WTC11 (cell line): ENCODE data around the gene WWOX. TPM values are rescaled to one million over a fixed set of nuclear protein-coding genes. Genes with fewer than 3 reads are reported as not detected.

Source experiments
- ATAC-seq: fragments of 200-7000 bp; cut with Tn5 transposase; 2 replicates; pipeline ENCODE4 v1.10.0; 2021; ENCODE audit warnings: mild to moderate bottlenecking, moderate library complexity
- CTCF ChIA-PET: fragments of 300-600 bp; sonication (Branson Sonifier 250); formaldehyde crosslinking; loops from one replicate; lab custom pipeline; 2021; ENCODE audit warnings: antibody characterized with exemption; lab: Charles Lee
- POLR2A ChIA-PET: fragments of 350-600 bp; sonication (Branson Sonifier 250); formaldehyde crosslinking; loops from one replicate; lab custom pipeline; 2021; ENCODE audit warnings: antibody characterized with exemption; lab: Charles Lee
- DNase-seq: peaks from one replicate; pipeline ENCODE4 v3.0.0; 2021; ENCODE audit warnings: low spot score
- H3K27ac Mint-ChIP-seq: 2 replicates; pipeline ENCODE4 v1.8.0; 2021; ENCODE audit warnings: mixed read lengths
- H3K27me3 Mint-ChIP-seq: 2 replicates; pipeline ENCODE4 v1.8.0; 2021; ENCODE audit warnings: low read depth, mild to moderate bottlenecking, moderate library complexity, mixed read lengths
- H3K36me3 Mint-ChIP-seq: 2 replicates; pipeline ENCODE4 v1.8.0; 2021; ENCODE audit warnings: mixed read lengths
- H3K4me1 Mint-ChIP-seq: 2 replicates; pipeline ENCODE4 v1.8.0; 2022; ENCODE audit warnings: mixed read lengths
- H3K4me3 Mint-ChIP-seq: 2 replicates; pipeline ENCODE4 v1.8.0; 2021; ENCODE audit warnings: mild to moderate bottlenecking, moderate library complexity, mixed read lengths
- H3K9me3 Mint-ChIP-seq: 2 replicates; pipeline ENCODE4 v1.8.0; 2021; ENCODE audit warnings: mixed read lengths
- ATF1 ChIP-seq: sonication (generic); formaldehyde crosslinking; IDR thresholded peaks from 2 replicates; pipeline ENCODE4 v1.8.1; 2023; ENCODE audit warnings: mild to moderate bottlenecking, moderate library complexity, missing genetic modification reagents
- ATF3 ChIP-seq: sonication (generic); formaldehyde crosslinking; conservative IDR thresholded peaks from 2 replicates; pipeline ENCODE4 v1.8.1; 2022; ENCODE audit warnings: mild to moderate bottlenecking, missing genetic modification reagents
- CBFB ChIP-seq: sonication (generic); formaldehyde crosslinking; IDR thresholded peaks from 2 replicates; pipeline ENCODE4 v1.8.1; 2022; ENCODE audit warnings: mild to moderate bottlenecking, low read depth, missing genetic modification reagents
- ELF4 ChIP-seq: sonication (generic); formaldehyde crosslinking; IDR thresholded peaks from 2 replicates; pipeline ENCODE4 v1.8.1; 2022; ENCODE audit warnings: low read depth, mild to moderate bottlenecking, moderate library complexity, missing genetic modification reagents
- FOXJ3 ChIP-seq: sonication (generic); formaldehyde crosslinking; IDR thresholded peaks from 2 replicates; pipeline ENCODE4 v1.9.0; 2021; ENCODE audit warnings: missing genetic modification reagents, mild to moderate bottlenecking, borderline replicate concordance
- FOXK1 ChIP-seq: sonication (generic); formaldehyde crosslinking; IDR thresholded peaks from 2 replicates; pipeline ENCODE4 v1.8.0; 2022; ENCODE audit warnings: mild to moderate bottlenecking, moderate library complexity, missing genetic modification reagents
- JUN ChIP-seq: sonication (generic); formaldehyde crosslinking; IDR thresholded peaks from 2 replicates; pipeline ENCODE4 v1.8.0; 2023; ENCODE audit warnings: mild to moderate bottlenecking, missing genetic modification reagents
- NR1H2 ChIP-seq: sonication (generic); formaldehyde crosslinking; IDR thresholded peaks from 2 replicates; pipeline ENCODE4 v1.9.0; 2021; ENCODE audit warnings: mild to moderate bottlenecking, moderate library complexity, missing genetic modification reagents
- NR2C2 ChIP-seq: sonication (generic); formaldehyde crosslinking; IDR thresholded peaks from 2 replicates; pipeline ENCODE4 v1.8.0; 2022; ENCODE audit warnings: mild to moderate bottlenecking, missing genetic modification reagents
- PRRX2 ChIP-seq: fragments of 250-450 bp; sonication (Bioruptor Pico); IDR thresholded peaks from 2 replicates; pipeline ENCODE4 v1.8.0; 2021; ENCODE audit warnings: mild to moderate bottlenecking
- SMAD4 ChIP-seq: sonication (generic); formaldehyde crosslinking; IDR thresholded peaks from 2 replicates; pipeline ENCODE4 v1.8.0; 2022; ENCODE audit warnings: mild to moderate bottlenecking, missing genetic modification reagents
- TEAD4 ChIP-seq: sonication (generic); formaldehyde crosslinking; IDR thresholded peaks from 2 replicates; pipeline ENCODE4 v1.8.0; 2022; ENCODE audit warnings: mild to moderate bottlenecking, missing genetic modification reagents
- ZNF121 ChIP-seq: sonication (generic); formaldehyde crosslinking; IDR thresholded peaks from 2 replicates; pipeline ENCODE4 v1.8.0; 2023; ENCODE audit warnings: missing genetic modification reagents
- ZNF232 ChIP-seq: sonication (generic); formaldehyde crosslinking; IDR thresholded peaks from 2 replicates; pipeline ENCODE4 v1.8.0; 2022; ENCODE audit warnings: mild to moderate bottlenecking, missing genetic modification reagents
- ZNF671 ChIP-seq: fragments of 250-450 bp; sonication (Bioruptor Pico); IDR thresholded peaks from 2 replicates; pipeline ENCODE4 v1.8.0; 2021; ENCODE audit warnings: mild to moderate bottlenecking
- total RNA-seq: library from RNA; stranded (reverse); gene quantifications from 3 replicates; pipeline ENCODE4 v1.2.3, GENCODE V29; 2021
- TF ChIP-seq, protein P1 (sequence below): fragments of 250-450 bp; sonication (Bioruptor Pico); conservative IDR thresholded peaks from 2 replicates; pipeline ENCODE4 v1.9.0; 2021; ENCODE audit warnings: mild to moderate bottlenecking
- TF ChIP-seq, protein P2 (sequence below): sonication (generic); formaldehyde crosslinking; IDR thresholded peaks from 2 replicates; pipeline ENCODE4 v1.8.1; 2023; ENCODE audit warnings: mild to moderate bottlenecking, missing genetic modification reagents, borderline replicate concordance
- TF ChIP-seq, protein P3 (sequence below): fragments of 250-450 bp; sonication (Bioruptor Pico); IDR thresholded peaks from 2 replicates; pipeline ENCODE4 v2.1.2; 2022; ENCODE audit warnings: mild to moderate bottlenecking, moderate library complexity
- TF ChIP-seq, protein P4 (sequence below): fragments of 250-450 bp; sonication (Bioruptor Pico); IDR thresholded peaks from 2 replicates; pipeline ENCODE4 v1.9.0; 2021; ENCODE audit warnings: mild to moderate bottlenecking

WWOX gene
- total RNA-seq, 1 experiment from 2014 or later, result 15.7 TPM

DNA sequence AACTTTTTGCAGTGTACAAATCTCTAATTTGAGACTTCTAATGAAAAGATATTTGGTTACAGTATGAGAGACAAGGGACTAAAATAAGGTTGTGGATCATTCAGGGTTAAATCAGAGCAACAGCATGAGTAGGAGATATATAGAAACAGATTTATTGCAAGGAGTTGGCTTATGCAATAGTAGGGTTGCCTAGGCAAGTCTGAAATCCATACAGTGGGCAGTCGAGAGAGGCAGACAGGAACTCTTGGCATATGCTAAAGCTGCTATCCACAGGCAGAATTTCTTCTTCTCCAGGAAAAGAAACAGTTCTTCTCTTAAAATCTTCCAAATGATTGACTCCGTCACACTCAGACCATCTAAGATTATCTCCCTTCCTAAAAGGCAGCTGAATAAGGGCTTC, 1000.3 kb downstream of the WWOX start:
- CTCF ChIA-PET, result no interaction called here

More for the DNA sequence above, 1000.3 kb downstream of the WWOX start:
- ATAC-seq (no peak), DNase-seq (no peak)
- H3K4me3 Mint-ChIP-seq, result no peak overlapping the region
- no peak for TF ChIP-seq NR2C2 (CRISPR knock-in tag)
- TF ChIP-seq FOXJ3 (CRISPR knock-in tag), result no peak
- TF ChIP-seq SMAD4 (CRISPR knock-in tag), result no peak
- no peak for TF ChIP-seq ATF3
- TF ChIP-seq, protein P1, sequence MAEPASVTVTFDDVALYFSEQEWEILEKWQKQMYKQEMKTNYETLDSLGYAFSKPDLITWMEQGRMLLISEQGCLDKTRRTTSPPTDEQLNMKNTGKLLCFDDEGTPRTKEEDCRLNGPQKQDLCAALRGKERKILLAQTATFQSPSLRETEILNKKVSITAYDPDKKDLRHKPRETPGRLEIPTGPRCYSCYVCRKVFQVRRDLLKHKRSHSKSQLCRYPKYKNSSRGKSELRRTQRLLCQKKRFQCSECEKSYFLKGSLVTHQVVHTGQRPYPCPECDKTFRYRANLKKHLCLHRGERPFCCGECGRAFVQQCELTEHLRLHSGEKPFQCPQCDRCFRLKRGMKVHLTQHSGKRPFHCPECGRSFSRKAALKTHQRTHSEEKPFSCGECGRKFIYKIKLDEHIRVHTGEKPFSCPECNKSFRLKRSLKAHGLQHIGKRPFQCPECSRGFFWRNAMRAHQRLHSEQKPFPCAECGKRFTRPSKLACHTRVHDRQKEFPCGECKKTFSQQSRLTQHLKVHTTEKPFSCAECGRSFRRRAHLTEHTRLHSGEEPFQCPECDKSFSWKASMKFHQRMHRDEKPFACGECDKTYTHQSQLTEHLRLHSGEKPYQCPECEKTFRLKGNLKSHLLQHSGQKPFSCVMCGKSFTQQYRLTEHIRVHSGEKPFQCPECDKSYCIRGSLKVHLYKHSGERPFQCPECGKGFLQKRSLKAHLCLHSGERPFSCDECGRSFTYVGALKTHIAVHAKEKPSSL (CRISPR knock-in tag), result no peak
- no peak for TF ChIP-seq TEAD4 (CRISPR knock-in tag)
- no peak for TF ChIP-seq ZNF121
- no peak for TF ChIP-seq ELF4 (CRISPR knock-in tag)
- TF ChIP-seq ZNF671 (CRISPR knock-in tag), result no peak
- TF ChIP-seq, protein P2, sequence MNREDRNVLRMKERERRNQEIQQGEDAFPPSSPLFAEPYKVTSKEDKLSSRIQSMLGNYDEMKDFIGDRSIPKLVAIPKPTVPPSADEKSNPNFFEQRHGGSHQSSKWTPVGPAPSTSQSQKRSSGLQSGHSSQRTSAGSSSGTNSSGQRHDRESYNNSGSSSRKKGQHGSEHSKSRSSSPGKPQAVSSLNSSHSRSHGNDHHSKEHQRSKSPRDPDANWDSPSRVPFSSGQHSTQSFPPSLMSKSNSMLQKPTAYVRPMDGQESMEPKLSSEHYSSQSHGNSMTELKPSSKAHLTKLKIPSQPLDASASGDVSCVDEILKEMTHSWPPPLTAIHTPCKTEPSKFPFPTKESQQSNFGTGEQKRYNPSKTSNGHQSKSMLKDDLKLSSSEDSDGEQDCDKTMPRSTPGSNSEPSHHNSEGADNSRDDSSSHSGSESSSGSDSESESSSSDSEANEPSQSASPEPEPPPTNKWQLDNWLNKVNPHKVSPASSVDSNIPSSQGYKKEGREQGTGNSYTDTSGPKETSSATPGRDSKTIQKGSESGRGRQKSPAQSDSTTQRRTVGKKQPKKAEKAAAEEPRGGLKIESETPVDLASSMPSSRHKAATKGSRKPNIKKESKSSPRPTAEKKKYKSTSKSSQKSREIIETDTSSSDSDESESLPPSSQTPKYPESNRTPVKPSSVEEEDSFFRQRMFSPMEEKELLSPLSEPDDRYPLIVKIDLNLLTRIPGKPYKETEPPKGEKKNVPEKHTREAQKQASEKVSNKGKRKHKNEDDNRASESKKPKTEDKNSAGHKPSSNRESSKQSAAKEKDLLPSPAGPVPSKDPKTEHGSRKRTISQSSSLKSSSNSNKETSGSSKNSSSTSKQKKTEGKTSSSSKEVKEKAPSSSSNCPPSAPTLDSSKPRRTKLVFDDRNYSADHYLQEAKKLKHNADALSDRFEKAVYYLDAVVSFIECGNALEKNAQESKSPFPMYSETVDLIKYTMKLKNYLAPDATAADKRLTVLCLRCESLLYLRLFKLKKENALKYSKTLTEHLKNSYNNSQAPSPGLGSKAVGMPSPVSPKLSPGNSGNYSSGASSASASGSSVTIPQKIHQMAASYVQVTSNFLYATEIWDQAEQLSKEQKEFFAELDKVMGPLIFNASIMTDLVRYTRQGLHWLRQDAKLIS (CRISPR knock-in tag), result no peak
- TF ChIP-seq CBFB, result no peak
- TF ChIP-seq, protein P3, sequence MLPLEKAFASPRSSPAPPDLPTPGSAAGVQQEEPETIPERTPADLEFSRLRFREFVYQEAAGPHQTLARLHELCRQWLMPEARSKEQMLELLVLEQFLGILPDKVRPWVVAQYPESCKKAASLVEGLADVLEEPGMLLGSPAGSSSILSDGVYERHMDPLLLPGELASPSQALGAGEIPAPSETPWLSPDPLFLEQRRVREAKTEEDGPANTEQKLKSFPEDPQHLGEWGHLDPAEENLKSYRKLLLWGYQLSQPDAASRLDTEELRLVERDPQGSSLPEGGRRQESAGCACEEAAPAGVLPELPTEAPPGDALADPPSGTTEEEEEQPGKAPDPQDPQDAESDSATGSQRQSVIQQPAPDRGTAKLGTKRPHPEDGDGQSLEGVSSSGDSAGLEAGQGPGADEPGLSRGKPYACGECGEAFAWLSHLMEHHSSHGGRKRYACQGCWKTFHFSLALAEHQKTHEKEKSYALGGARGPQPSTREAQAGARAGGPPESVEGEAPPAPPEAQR (CRISPR knock-in tag), result no peak
- no peak for TF ChIP-seq ATF1 (CRISPR knock-in tag)
- no peak for TF ChIP-seq ZNF232
- TF ChIP-seq NR1H2, result no peak
- TF ChIP-seq, protein P4, sequence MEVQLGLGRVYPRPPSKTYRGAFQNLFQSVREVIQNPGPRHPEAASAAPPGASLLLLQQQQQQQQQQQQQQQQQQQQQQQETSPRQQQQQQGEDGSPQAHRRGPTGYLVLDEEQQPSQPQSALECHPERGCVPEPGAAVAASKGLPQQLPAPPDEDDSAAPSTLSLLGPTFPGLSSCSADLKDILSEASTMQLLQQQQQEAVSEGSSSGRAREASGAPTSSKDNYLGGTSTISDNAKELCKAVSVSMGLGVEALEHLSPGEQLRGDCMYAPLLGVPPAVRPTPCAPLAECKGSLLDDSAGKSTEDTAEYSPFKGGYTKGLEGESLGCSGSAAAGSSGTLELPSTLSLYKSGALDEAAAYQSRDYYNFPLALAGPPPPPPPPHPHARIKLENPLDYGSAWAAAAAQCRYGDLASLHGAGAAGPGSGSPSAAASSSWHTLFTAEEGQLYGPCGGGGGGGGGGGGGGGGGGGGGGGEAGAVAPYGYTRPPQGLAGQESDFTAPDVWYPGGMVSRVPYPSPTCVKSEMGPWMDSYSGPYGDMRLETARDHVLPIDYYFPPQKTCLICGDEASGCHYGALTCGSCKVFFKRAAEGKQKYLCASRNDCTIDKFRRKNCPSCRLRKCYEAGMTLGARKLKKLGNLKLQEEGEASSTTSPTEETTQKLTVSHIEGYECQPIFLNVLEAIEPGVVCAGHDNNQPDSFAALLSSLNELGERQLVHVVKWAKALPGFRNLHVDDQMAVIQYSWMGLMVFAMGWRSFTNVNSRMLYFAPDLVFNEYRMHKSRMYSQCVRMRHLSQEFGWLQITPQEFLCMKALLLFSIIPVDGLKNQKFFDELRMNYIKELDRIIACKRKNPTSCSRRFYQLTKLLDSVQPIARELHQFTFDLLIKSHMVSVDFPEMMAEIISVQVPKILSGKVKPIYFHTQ (CRISPR knock-in tag), result no peak
- no peak for TF ChIP-seq PRRX2 (CRISPR knock-in tag)
- no peak for TF ChIP-seq FOXK1
- TF ChIP-seq JUN (CRISPR knock-in tag), result no peak
- H3K36me3 Mint-ChIP-seq, result no peaks in the 10 kb centered on the region
- peaks cover 63% of the 10 kb centered on the region for H3K4me1 Mint-ChIP-seq
- POLR2A ChIA-PET, result no interaction called here
- H3K27ac Mint-ChIP-seq, result no peak overlapping the region
- no peaks in the 10 kb centered on the region for H3K27me3 Mint-ChIP-seq
- no peaks in the 10 kb centered on the region for H3K9me3 Mint-ChIP-seq
